GM19452 (cell line): Measurements from ENCODE around the gene SH3BP2.

Experiments
- ATAC-seq: cut with Tn5 transposase; IDR thresholded peaks from one replicate; pipeline ENCODE4 v1.9.1; 2021; ENCODE audit not compliant: unreplicated experiment

The SH3BP2 gene

DNA sequence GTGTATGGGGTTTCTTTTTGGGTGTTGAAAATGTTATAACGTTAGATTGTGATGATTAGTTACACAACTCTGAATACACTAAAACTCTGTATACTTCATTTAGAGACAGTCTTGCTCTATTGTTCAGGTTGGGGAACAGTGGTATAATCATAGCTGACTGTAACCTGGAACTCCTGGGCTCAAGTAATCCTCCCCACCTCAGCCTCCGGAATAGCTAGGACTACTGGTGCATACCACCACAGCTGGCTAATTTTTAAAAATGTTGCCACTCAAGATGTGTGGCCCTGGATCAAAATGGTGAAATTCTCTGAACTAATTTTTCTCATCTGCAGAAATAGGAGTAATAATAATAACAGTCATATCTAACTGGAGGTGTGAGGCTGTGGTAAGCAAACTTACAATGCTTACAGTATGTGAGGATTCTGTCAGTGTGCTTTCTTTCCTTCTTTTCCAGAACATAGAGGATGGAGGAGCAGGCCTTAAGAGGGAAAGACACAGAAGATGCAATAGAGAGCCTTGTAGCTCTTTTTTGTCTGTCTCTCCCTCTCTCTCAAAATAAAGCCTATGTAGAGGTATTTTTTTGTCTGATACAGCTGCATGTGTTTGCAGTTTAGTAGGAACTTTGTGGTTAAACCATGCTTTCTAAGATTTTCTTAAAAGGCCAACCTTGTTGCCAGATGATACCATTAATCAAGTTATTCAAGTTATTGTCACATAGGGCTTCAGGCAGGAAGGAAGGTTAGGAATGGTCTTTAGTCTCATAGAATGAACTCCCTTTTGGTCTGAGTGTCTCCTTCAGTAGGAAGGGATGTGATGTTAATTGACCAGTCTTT, 58.3 kb downstream of the SH3BP2 start:
- ATAC-seq, result no peak

DNA sequence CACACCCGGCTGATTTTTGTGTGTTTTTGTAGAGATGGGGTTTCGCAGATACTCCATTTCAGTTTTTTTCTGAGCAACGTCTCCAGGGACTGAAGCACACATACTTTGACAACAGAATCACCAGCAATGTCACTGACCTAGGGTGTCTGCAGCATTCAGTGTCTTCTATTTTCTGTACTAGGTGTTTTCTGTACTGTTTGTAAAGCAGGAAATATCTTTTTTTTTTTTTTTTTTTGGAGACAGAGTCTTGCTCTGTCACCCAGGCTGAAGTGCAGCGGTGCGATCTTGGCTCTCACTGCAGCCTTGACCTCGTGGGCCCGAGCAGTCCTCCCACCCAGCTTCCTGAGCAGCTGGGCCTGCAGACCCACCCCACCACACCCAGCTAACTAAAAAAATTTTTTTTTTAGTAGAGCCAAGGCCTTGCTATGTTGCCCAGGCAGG, 59.6 kb downstream of the SH3BP2 start:
- no peak for ATAC-seq

DNA sequence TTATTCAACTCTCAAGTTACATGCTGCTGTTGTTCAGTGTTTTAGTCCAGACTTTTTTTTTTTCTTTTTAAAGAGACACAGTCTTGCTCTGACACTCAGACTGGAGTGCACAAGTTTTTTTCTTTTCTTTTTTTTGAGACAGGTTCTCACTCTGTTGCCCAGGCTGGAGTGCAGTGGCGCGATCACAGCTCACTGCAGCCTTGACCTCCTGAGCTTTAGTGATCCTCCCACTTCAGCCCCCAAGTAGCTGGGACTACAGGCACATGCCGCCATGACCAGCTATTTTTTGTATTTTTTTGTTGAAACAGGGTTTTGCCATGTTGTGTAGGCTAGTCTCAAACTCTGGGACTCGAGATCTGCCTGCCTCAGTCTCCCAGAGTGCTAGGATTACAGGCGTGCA, 62.7 kb downstream of the SH3BP2 start:
- no peak for ATAC-seq

DNA sequence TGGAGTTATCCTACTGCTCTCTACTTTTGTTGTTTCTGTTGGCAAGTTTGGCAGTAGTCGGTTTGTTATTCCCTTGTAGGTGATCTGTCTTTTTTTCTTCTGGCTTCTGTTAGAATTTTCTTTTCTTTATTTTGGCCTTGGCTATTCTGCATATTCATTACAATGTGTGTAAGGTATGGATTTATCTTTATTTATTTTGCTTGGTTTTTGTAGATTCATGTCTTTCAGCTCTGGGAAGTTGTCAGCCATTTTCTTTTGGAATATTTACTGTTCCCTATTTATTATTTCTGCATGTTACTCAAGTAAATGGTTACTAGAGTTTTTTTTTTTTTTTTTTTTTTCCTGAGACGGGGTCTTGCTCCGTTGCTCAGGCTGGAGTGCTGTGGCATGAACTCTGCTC, 63.4 kb downstream of the SH3BP2 start:
- no peak for ATAC-seq

DNA sequence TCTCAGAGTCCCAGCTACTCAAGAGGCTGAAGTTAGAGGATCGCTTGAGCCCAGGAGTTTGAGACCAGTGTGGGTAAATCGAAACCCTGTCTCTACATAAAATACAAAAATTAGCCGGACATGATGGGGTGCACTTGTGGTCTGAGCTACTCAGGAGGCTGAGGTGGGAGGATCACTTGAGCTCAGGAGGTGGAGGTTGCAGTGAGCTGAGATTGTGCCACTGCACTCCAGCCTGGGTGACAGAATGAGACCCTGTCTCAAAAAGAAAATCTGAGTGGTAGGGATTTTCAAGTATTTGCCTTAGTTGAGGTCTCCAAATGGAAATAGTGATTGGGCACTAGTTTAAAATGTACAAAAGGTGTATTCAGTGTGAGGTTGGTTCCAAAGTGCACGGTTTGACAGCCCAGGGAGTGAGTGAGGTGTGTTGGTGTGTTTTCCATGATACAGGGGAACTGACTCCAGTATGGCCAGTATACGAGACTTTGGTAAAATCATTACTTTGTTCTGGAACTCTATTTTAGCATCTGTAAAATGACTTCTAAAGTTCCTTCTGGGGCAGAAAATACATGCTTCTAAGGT, 64.6 kb downstream of the SH3BP2 start:
- no peak for ATAC-seq

DNA sequence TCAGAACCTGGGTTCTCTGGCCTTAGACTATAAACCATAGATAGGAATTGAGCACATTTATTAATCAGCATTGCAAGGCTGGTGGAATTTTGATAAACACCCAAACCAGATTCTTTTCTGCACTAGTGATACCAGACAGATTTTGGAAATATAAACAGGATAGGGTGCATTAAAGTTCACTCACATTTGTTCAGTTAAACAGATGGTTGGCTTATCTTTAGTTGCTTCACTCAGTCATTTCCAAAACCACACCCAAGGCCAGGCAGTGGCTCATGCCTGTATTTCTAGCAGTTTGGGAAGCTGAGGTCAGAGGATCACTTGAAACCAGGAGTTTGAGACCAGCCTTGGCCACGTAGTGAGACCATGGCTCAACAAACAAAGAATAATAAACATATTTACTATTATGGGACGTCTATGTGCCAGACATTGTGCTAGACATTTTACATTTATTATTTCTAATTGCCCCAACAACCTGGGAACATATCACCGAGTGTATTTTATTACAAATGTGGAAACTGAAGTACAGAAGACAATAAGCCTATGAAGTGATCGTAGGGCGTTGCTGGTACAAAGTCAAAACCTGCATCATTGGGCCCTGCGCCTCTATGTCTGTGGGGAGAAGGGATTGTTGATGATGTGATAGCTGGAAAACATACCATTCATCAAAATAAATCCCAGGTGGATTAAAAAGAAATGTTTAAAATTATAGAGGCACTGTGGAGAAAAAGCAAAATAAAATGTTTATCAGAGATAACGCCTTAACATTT, 65.7 kb downstream of the SH3BP2 start:
- no peak for ATAC-seq

DNA sequence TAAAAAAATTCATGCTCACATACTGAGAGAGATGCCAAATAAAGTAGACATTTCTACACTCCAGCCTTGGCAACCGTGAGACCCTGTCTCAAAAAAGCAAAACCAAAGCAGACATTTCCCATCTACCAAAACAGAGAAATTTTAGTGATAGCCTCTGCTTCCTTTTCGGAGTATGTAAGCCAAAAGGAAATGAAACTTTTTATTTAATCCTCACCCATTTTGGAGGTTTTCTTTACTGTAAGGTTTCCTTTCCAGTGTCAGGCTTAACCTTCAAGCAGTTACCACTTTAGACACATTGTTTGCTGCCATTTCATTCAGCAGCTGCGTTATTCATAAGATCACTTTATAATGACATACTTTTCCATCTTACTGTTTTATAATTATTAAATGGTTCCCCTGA, 66.6 kb downstream of the SH3BP2 start:
- no peak for ATAC-seq

DNA sequence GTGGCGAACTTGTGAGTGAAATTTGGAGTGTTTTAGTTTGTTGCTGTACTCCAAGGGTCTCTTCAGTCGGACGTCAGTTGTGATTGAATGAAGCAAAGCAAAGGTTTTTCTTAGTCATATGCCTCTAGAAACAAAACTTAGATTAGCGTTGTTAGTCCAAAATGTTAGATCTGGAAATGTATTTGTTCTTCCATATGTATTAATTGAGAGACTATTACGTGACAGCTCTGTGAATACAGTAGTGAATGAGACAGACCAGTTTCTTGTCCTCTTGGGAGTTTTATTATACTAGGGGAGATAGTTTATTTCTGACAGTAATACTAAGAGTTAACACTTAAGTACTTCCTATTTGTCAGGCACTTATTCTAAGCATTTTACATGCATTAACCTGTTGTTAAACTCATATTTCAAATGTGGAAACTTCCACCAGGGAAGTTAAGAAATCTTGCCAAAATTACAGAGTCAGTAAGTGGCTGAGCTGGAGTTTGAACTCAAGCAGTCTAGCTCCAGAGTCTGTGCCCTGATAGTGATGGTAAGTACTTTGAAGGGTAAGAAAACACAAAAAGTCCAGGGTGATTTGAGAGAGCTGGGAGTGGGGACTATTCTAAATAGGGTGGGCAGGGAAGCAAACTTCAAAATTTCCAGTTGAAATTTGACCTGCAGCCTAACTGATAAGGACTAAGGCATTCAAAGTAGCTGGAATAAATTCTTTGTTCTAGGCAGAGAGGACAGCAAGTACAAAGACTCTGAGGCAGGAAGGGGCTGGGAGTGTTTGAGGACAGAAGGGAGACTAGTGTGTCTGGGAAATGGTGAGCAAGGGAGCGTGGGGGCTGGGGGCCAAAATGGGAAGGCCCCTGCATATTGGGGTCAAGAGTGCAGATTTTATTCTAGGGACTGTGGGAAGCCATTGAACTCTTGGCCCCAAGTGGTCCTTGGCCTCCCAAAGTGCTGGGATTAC, 67.8 kb downstream of the SH3BP2 start:
- no peak for ATAC-seq

DNA sequence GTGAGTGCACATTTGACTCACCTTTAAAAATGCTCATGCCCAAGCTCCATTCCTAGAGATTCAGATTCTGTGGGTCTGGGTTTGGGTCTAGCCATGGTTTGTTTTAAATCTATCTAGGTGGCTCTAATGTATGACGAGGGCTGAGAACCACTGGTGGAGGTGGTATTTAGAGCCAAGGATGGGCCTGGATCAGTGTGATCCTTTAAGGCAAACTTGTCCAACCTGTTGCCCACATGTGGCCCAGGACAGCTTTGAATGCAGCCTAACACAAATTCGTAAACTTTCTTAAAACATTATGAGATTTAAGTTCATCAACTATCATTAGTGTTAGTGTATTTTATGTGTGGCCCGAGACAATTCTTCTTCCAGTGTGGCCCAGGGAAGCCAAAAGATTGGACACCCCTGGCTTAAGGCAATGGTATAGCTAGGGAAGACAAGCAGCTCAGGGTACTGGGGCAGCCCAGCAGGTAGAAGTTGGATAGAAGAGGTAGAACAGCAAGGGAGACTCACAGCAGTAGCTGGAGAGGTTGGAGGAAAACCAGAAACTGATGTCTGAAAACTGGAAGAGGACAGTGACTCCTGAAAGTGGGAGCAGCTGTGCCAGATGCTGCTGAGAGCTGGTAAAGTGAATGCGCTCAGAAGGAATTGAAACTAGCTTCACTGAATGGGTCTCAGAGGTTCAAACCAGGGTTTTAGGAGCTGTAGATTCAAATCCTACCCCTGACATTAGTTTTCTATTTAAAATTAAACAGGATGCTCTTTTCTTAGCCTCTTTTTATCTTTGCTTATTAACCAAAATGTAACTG, 68.9 kb downstream of the SH3BP2 start:
- no peak for ATAC-seq

DNA sequence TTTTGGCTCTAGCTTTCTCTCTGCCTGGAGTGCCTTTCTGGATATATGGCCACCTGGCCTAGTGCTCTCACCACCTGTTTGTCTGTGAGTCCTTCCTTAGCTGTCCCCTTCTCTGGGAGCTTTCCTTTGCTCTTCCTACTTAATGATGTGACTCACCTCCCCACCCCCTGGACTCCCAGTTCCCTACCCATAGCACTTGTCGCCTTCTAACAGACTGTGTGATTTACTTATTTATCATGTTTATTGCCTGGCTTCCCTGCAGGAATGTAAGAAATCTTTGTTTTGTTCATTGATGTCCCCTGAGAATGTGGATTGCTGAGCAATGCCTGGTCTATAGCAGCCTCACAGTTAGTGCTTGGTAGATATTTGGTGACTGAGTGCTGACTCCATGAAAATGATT, 69.6 kb downstream of the SH3BP2 start:
- no peak for ATAC-seq

DNA sequence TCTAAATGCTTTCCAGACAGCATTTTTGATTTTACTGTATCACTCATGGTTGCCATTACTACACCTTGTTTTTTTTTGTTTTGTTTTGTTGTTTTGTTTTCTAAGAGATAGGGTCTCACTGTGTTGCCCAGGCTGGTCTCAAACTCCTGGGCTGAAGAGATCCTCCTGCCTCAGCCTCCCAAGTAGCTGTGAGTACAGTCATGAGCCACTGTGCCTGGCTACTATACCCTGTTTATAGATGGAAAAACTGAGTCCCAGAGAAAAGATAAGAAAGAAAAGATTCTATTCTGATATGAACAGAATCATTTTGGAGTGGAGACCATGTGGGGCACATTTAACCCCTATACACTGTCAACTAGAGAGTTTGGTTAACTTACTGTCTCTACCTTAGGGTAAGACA, 70.8 kb downstream of the SH3BP2 start:
- ATAC-seq, result no peak

DNA sequence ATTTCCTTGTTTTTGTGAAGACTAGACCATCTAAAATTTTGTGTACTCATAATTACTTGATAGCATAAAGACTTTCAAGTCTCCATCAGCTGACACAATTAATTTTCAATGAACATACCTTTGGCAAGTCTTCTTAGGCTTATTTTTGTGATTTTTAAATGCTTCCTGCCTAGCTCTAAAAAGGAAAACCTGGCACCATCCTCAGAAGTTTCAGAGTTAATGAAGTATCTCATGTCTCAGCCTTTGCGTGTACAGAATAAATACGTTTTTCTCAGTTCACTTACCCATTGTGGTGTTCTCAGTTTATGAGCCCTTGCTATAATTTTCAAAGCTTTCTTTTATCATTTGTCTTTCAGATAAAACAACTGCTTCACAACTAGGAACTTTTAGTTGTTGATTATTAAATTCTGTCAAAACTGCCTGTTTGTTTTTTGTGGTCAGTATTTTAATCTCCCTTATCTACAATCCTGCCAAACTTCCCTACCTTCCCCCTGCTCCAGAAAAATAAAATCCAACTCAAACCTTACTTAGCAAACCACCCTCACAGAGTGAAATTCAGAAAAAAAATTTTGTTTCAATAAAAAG, 72.4 kb downstream of the SH3BP2 start:
- ATAC-seq, result no peak

DNA sequence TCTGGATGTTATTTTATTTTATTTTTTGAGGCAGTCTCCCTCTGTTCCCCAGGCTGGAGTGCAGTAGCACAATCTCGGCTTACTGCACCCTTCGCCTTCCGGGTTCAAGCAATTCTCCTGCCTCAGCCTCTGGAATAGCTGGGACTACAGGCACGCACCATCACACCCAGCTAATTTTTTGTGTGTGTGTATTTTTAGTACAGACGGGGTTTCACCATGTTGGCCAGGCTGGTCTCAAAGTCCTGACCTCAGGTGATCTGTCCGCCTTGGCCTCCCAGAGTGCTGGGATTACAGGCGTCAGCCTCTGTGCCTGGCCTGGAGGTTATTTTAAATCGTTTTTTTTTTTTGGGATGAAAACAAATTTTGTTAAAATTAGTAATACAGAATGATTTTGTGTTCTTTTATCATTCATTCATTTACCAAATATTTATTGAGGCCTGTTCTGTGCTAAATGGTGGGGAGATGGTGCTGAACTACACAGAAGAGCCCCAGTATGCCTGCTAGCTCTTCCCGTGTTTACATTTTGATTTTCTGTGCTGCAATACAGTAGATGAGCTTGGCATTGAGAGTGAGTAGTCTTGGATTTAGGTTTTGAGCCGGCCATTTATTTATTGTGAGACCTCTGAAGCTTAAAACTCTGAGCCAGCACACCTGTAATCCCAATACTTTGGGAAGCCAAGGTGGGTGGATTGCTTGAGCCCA, 73.4 kb downstream of the SH3BP2 start:
- no peak for ATAC-seq

DNA sequence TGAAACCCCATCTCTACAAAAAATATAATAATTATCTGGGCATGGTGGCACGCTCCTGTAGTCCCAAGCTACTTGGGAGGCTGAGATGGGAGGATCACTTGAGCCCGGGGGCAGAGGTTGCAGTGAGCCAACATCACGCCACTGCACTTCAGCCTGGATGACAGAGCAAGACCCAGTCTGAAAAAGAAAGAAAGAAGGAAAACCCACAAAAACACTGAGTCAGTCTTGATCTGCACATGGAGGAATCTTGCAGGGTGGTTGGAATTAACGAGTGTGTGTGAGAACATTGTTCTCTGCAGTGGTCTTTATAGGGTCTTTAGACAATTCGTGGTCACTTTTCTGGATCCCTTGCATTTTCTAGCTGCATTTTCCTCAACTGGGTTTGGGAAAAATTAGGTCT, 74.0 kb downstream of the SH3BP2 start:
- ATAC-seq, result no peak

DNA sequence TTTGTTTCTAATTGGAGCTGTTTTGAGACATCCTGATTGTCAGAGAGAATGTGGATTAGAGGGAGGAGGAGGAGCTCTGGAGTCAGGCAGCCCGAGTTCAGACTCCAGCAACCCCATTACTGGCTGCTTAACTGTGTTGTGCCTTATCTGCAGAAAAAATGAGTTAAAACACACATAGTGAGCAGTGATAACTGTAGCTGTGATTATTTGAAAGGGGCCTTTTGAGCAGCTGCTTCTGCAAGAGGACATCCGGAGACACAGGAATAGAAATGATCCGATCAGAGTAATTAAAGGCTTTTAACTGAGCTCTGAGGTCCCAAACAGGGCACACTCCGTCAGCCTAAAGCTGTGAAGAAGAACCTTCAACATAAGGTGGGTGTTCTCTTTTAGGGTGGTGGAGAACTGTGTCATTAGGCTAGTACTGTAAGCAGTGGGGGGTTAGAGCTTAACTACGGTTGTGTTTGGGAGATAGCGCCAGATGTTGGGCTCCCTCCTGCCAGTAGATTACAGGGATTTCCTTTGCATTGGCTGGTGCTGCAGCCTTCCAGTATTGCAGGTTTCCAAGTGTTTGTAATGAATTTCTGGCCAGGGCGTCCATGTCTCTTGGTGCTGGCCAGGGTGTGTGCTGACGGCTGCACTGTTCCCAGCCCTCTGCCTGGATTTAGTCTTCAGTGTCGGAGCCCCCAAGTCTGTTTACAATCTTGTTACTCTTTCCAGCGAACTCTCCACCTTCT, 75.0 kb downstream of the SH3BP2 start:
- ATAC-seq, result no peak

DNA sequence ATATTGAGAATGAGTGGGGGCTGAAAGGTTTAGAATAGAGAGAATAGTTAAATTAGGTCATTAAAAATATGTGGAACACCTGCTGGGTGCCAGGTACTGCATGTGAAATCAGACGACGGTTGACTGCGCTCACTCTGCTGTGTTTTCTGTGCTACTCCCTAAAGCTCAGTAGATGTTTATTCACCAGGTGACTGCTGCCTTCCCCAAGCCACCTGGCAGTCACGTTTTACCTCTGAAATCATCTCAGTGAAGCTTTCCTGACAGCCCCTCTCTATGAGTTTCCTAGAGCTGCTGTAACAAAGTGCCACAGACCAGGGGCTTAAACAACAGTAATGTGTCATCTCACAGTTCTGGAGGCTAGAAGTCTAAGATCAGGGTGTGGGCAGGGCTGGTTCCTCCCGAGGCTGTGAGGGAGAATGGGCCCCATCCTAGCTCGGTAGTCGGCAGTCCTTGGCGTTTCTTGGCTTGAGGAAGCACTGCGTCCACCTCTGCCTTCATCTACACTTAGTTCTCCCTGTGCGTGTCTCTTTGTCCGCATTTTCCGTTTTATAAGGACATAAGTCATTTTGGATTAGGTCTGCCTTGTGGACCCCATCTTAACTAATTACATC, 76.1 kb downstream of the SH3BP2 start:
- ATAC-seq, result no peak

DNA sequence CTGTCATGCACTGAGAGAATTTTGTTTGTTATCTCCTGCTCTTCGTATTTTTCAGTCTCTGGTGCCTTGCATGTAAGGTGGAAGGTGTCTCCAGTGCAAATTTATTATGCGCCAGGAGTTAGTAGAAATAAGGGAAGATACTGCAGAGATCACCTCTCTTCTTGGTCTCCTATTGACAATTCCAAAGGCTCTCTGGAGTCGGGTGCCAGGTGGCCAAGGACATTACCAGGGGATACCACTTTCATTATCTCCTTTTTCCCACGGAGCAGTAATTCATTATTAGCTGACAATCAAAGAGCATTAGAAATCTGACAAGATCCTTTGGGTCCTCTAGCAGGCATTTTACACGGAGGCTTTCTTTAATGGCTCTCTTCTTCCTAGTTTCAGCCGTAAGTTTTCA, 76.8 kb downstream of the SH3BP2 start:
- ATAC-seq, result no peak

DNA sequence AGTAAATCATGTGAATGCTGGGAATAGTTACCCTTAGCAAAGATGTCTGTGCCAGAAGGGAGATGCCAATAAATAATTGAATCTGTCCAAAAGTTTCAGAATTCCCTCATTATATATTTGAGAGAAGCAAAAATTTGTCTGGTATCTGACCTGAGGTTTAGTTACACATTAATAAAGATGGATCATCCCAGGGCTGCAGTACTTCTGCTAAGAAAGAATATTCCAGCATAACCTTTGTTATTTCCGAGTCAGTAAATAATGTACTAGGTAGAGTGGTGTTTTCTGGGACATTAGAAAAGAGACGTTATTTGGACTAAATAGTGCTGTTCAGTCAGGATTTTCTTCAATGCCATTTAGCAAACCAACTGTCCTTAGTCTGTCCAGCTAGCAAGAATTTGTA, 77.2 kb downstream of the SH3BP2 start:
- ATAC-seq, result no peak
